MM.1S (cell line): ENCODE results near the gene KLHL8.

Experiments
- DNase-seq: peaks from one replicate; pipeline ENCODE4 v3.0.0-alpha.2; 2015
- H2AFZ ChIP-seq: fragments of 300-600 bp; sonication (generic); 2 replicates; pipeline ENCODE4 v1.6.0; 2016; ENCODE audit warnings: antibody characterized with exemption, low read length
- H3F3A ChIP-seq: fragments of 300-600 bp; sonication (generic); 2 replicates; pipeline ENCODE4 v1.6.1; 2016; ENCODE audit warnings: mild to moderate bottlenecking, antibody characterized with exemption, low read length, moderate library complexity, mixed read lengths; ENCODE audit not compliant: insufficient read depth
- H3K27ac ChIP-seq: fragments of 300-600 bp; sonication (generic); 2 replicates; pipeline ENCODE4 v1.5.1; 2016; ENCODE audit warnings: mild to moderate bottlenecking, low read length
- H3K27me3 ChIP-seq: fragments of 300-600 bp; sonication (generic); replicated peaks from 2 replicates; pipeline ENCODE4 v1.6.0; 2016; ENCODE audit warnings: low read length; ENCODE audit not compliant: insufficient read depth
- H3K36me3 ChIP-seq: fragments of 300-600 bp; sonication (generic); replicated peaks from 2 replicates; pipeline ENCODE4 v1.6.1; 2016; ENCODE audit warnings: mild to moderate bottlenecking, low read length, mixed read lengths; ENCODE audit not compliant: insufficient read depth
- H3K4me1 ChIP-seq: fragments of 300-600 bp; sonication (generic); 2 replicates; pipeline ENCODE4 v1.6.1; 2016; ENCODE audit warnings: low read length, mixed read lengths
- H3K4me2 ChIP-seq: fragments of 300-600 bp; sonication (generic); 2 replicates; pipeline ENCODE4 v1.6.0; 2016; ENCODE audit warnings: low read depth, low read length
- H3K4me3 ChIP-seq: fragments of 300-600 bp; sonication (generic); 2 replicates; pipeline ENCODE4 v1.5.1; 2016; ENCODE audit warnings: low read length, mixed read lengths
- H3K79me2 ChIP-seq: fragments of 300-600 bp; sonication (generic); 2 replicates; pipeline ENCODE4 v1.6.1; 2016; ENCODE audit warnings: mixed run types, low read length, mixed read lengths
- H3K9ac ChIP-seq: fragments of 300-600 bp; sonication (generic); 2 replicates; pipeline ENCODE4 v1.6.1; 2016; ENCODE audit warnings: low read length, mixed read lengths
- H3K9me2 ChIP-seq: fragments of 300-600 bp; sonication (generic); replicated peaks from 2 replicates; pipeline ENCODE4 v1.6.1; 2016; ENCODE audit warnings: mild to moderate bottlenecking, low read length, mixed read lengths; ENCODE audit not compliant: insufficient read depth
- H3K9me3 ChIP-seq: fragments of 300-600 bp; sonication (generic); replicated peaks from 2 replicates; pipeline ENCODE4 v1.6.1; 2016; ENCODE audit warnings: mild to moderate bottlenecking, low read length, mixed read lengths; ENCODE audit not compliant: insufficient read depth
- H4K20me1 ChIP-seq: fragments of 300-600 bp; sonication (generic); 2 replicates; pipeline ENCODE4 v1.6.1; 2016; ENCODE audit warnings: mild to moderate bottlenecking, low read length, moderate library complexity, mixed read lengths; ENCODE audit not compliant: insufficient read depth
- EZH2 ChIP-seq: fragments of 300-600 bp; sonication (generic); optimal IDR thresholded peaks from 2 replicates; pipeline ENCODE3; 2017; ENCODE audit warnings: low read depth, mild to moderate bottlenecking, antibody characterized with exemption, low read length, mixed read lengths
- EZH2phosphoT487 ChIP-seq: fragments of 300-600 bp; sonication (generic); IDR thresholded peaks from 2 replicates; pipeline ENCODE4 v1.6.1; 2018; ENCODE audit warnings: antibody characterized with exemption, low read length
- TF ChIP-seq, protein P1 (sequence below): fragments of 300-600 bp; sonication (generic); IDR thresholded peaks from 2 replicates; pipeline ENCODE4 v1.5.1; 2016; ENCODE audit warnings: antibody characterized with exemption, low read length, mixed read lengths

Gene KLHL8

DNA sequence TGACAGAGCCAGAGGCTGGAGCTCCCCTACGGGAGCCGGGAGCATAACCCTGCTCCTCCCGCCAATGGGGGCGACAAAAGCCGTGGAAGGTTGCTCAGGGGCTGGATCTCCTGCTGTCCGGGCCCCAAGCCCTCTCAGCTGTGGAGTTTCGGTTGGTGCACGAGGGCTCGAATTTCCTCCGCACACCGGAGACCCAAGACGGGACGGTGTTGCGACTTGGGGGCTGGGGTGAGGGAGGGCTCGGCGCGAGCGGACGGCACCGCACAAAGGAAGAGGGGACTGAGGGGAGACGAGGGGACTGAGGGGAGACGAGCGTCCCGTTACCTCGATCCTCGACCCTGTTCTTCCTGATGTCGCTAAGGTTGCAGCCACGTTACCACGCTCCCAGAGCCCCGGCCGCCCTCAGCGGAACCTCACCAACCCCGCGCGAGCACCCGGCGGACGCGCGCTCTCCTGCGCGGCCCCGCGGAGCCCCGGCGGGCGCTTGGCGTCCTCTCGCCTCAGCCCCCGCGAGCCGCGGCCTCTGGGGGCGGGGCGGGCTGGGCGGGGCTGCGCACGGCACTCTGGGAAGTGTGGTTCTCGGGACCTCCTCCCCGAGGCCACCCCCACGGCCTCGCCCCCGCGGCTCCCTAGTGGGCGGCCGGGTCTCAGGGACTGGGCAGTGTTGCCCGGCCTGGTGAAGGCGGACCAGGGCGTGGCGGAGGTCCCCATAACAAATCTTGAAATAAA lies at the start of gene KLHL8:
Gene KLHL8, minus strand, starts transcription at position 525 of the 729 bp plus-strand sequence. CDS start 25,079 bp downstream, outside the sequence.
- TF ChIP-seq EZH2 (no peak), EZH2phosphoT487 (no peak)
- TF ChIP-seq, protein P1, sequence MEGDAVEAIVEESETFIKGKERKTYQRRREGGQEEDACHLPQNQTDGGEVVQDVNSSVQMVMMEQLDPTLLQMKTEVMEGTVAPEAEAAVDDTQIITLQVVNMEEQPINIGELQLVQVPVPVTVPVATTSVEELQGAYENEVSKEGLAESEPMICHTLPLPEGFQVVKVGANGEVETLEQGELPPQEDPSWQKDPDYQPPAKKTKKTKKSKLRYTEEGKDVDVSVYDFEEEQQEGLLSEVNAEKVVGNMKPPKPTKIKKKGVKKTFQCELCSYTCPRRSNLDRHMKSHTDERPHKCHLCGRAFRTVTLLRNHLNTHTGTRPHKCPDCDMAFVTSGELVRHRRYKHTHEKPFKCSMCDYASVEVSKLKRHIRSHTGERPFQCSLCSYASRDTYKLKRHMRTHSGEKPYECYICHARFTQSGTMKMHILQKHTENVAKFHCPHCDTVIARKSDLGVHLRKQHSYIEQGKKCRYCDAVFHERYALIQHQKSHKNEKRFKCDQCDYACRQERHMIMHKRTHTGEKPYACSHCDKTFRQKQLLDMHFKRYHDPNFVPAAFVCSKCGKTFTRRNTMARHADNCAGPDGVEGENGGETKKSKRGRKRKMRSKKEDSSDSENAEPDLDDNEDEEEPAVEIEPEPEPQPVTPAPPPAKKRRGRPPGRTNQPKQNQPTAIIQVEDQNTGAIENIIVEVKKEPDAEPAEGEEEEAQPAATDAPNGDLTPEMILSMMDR = no peak
- H3K27ac ChIP-seq = peak within 1 kb of the TSS; percentile 83
- H3K27me3 ChIP-seq = no peaks in the 10 kb centered on the region
- peak; percentile 92 for DNase-seq
- peaks cover 44% of the 10 kb centered on the region for H3K79me2 ChIP-seq
- no peaks in the 10 kb centered on the region; the same call in 1 of the 2 replicates for H4K20me1 ChIP-seq
- H2AFZ ChIP-seq = peak within 1 kb of the TSS; percentile 91
- no peaks in the 10 kb centered on the region for H3K36me3 ChIP-seq
- H3K9ac ChIP-seq = peak within 1 kb of the TSS; percentile 86
- peaks cover 11% of the 10 kb centered on the region; the same call in 1 of the 2 replicates for H3F3A ChIP-seq
- H3K9me2 ChIP-seq = no peaks in the 10 kb centered on the region
- peak within 1 kb of the TSS; percentile 98 for H3K4me2 ChIP-seq
- H3K4me1 ChIP-seq = peaks cover 6% of the 10 kb centered on the region; the same call in 1 of the 2 replicates
- no peaks in the 10 kb centered on the region for H3K9me3 ChIP-seq
- peak within 1 kb of the TSS; percentile 93 for H3K4me3 ChIP-seq

DNA sequence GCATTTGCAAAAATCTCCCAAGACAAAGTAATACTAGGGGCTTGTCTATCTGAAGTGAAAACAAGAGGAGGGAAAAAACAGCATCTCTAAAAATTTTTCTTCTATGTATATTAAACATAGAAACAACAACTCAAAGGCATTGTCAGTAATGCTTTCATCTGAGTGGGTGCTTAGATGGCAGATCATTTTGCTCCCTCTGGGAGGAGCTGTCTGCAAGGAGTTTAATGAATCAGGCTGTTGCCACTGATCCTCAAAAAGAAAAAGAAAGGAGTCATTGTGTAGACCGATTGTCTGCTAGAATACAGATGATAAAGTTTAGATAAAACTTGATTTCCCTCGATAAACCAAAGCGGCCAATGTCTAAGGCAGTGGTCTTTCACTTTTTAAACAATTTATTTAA lies 49.7 kb upstream of the KLHL8 start:
- H4K20me1 ChIP-seq = no peaks in the 10 kb centered on the region
- H3K27me3 ChIP-seq = no peaks in the 10 kb centered on the region
- H3K9me3 ChIP-seq = no peaks in the 10 kb centered on the region
- no peak overlapping the region for H3K9ac ChIP-seq
- H3K79me2 ChIP-seq = no peaks in the 10 kb centered on the region
- H3F3A ChIP-seq = no peaks in the 10 kb centered on the region
- H3K36me3 ChIP-seq = no peaks in the 10 kb centered on the region
- H3K4me1 ChIP-seq = no peaks in the 10 kb centered on the region
- no peak overlapping the region for H3K27ac ChIP-seq
- no peak for DNase-seq
- no peaks in the 10 kb centered on the region for H3K9me2 ChIP-seq
- TF ChIP-seq EZH2 (no peak), EZH2phosphoT487 (no peak)
- TF ChIP-seq, protein P1 = peak; percentile 21
- H2AFZ ChIP-seq = no peak overlapping the region
- H3K4me2 ChIP-seq = no peak overlapping the region
- H3K4me3 ChIP-seq = no peak overlapping the region

DNA sequence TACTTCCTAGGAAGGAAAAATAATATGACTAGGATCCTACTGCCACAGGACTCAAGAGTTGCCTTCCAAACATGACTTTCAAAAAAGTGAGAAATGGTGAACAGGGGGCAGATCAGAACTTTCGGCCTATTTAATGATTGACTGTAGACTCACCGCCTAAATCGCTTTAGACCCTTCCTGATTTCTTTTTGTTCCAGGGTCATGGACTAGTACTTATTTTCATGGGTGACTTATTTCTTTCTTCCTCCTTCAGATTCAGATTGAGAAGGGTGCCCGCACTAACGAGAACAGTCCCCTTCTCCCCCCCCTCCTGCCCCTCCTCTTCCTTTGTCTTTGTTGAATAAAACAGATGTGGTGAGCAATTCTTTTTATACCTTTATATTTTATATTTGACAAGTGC lies 48.0 kb upstream of the KLHL8 start:
- Histone ChIP-seq H3K79me2 (no peaks in the 10 kb centered on the region), H3K4me3 (no peak overlapping the region), H3K9me2 (no peaks in the 10 kb centered on the region), H3K9me3 (no peaks in the 10 kb centered on the region), H2AFZ (no peak overlapping the region), H3K4me2 (no peak overlapping the region), H3K27me3 (no peaks in the 10 kb centered on the region), H4K20me1 (no peaks in the 10 kb centered on the region), H3K9ac (no peak overlapping the region), H3K27ac (no peak overlapping the region), H3K4me1 (no peaks in the 10 kb centered on the region), H3K36me3 (no peaks in the 10 kb centered on the region), H3F3A (no peaks in the 10 kb centered on the region)
- DNase-seq = no peak
- TF ChIP-seq EZH2phosphoT487 = no peak
- no peak for TF ChIP-seq EZH2
- TF ChIP-seq, protein P1 = no peak
